K562 (cell line): ENCODE measurements around the gene BNC2. TPM values are rescaled to one million over a fixed set of nuclear protein-coding genes. Genes with fewer than 3 reads are reported as not detected.

Source experiments
- BRD4 ChIP-seq: fragments of 200-600 bp; sonication (generic); IDR thresholded peaks from 2 replicates; pipeline ENCODE4 v1.6.1; 2017; ENCODE audit warnings: inconsistent platforms
- DNMT1 ChIP-seq: fragments of 450-650 bp; IDR thresholded peaks from 2 replicates; pipeline ENCODE4 v1.6.1; 2016; ENCODE audit warnings: antibody characterized with exemption, mild to moderate bottlenecking
- ELK1 ChIP-seq: sonication (generic); formaldehyde crosslinking; IDR thresholded peaks from 2 replicates; pipeline ENCODE4 v1.8.1; 2022; ENCODE audit warnings: missing genetic modification reagents
- GATAD2A ChIP-seq: fragments of 450-650 bp; IDR thresholded peaks from 2 replicates; pipeline ENCODE4 v1.6.1; 2017
- HEY1 ChIP-seq: fragments of 250-450 bp; sonication (Bioruptor Pico); IDR thresholded peaks from 2 replicates; pipeline ENCODE4 v1.5.0; 2020; ENCODE audit warnings: mild to moderate bottlenecking, moderate library complexity, borderline replicate concordance
- HNRNPUL1 ChIP-seq: fragments of 200-400 bp; formaldehyde crosslinking; IDR thresholded peaks from 2 replicates; pipeline ENCODE4 v1.6.1; 2017; ENCODE audit warnings: low read length
- POLR2AphosphoS2 ChIP-seq: IDR thresholded peaks from 2 replicates; pipeline ENCODE4 v1.6.1; 2012; ENCODE audit warnings: low read length, improper control_type of control experiment
- PTRF ChIP-seq: fragments of 450-650 bp; IDR thresholded peaks from 2 replicates; pipeline ENCODE4 v1.6.1; 2016; ENCODE audit warnings: mild to moderate bottlenecking, missing genetic modification characterization, missing compliant biosample characterization
- RB1 ChIP-seq: fragments of 450-650 bp; IDR thresholded peaks from 2 replicates; pipeline ENCODE4 v1.6.1; 2017; ENCODE audit warnings: low read depth, mild to moderate bottlenecking
- USF1 ChIP-seq: sonication (generic); formaldehyde crosslinking; IDR thresholded peaks from 2 replicates; pipeline ENCODE4 v1.9.0; 2022; ENCODE audit warnings: mild to moderate bottlenecking, missing genetic modification reagents
- ZNF318 ChIP-seq, 2 experiments: fragments of 450-650 bp; IDR thresholded peaks; 2 replicates each; pipeline ENCODE4 v1.6.1; 2016; ENCODE audit warnings: mild to moderate bottlenecking in 2 of 2, borderline replicate concordance in 1 of 2, low read depth in 1 of 2, moderate library complexity in 1 of 2
- ZNF444 ChIP-seq: fragments of 250-450 bp; sonication (Bioruptor Pico); IDR thresholded peaks from 2 replicates; pipeline ENCODE4 v1.4.0; 2020; ENCODE audit warnings: mild to moderate bottlenecking, moderate library complexity
- polyA plus RNA-seq, 8 experiments: library from polyadenylated mRNA; depleted of rRNA in 4 of 8; stranded (reverse) in 5 of 8; unstranded in 3 of 8; fragments of >200 nt; fragmentation: Nextera tagmentation in 2 of 8; fragmentation: Illumina TruSeq in 1 of 8; extraction: Ambion mirVana in 2 of 8; extraction: Trizol in 1 of 8; gene quantifications; 2 replicates each; pipeline versions ENCODE4 v1.2.1 to v1.2.3, GENCODE V29; 2011 to 2014; ENCODE audit warnings: inconsistent platforms in 1 of 8, missing spikeins in 1 of 8
- total RNA-seq, 7 experiments: library from RNA; depleted of rRNA in 6 of 7; stranded (reverse); fragments of >200 nt in 6 of 7; fragmentation: Illumina TruSeq in 2 of 7; extraction: Trizol in 2 of 7; gene quantifications; 2 replicates each; pipeline versions ENCODE4 v1.2.1 to v1.2.3, GENCODE V29; 2011 to 2021; ENCODE audit warnings: low replicate concordance in 1 of 7

Gene BNC2
- total and polyA plus RNA-seq, 9 of the 15 experiments (the other 6 are each of a cell fraction or from before 2014, with no cell fraction given) = not detected

GRCh38 chr9:16652582-16652981 lies 217.9 kb downstream of the BNC2 start (continued):
- TF ChIP-seq ZNF318 (IDR thresholded peaks at IDR 0.05; ENCODE audit: borderline replicate concordance in 1 of 2, low read depth in 1 of 2) (no peak), ELK1 (CRISPR knock-in tag) (no peak), ZNF444 (CRISPR knock-in tag) (no peak), HNRNPUL1 (no peak), DNMT1 (no peak), USF1 (CRISPR knock-in tag) (no peak), POLR2AphosphoS2 (no peak), HEY1 (CRISPR knock-in tag) (no peak), RB1 (no peak), PTRF (tag) (no peak), GATAD2A (no peak), BRD4 (no peak)
- TF ChIP-seq, all 486 proteins: peak for 0
